Measurements from ENCODE around the gene AK9.

DNA sequence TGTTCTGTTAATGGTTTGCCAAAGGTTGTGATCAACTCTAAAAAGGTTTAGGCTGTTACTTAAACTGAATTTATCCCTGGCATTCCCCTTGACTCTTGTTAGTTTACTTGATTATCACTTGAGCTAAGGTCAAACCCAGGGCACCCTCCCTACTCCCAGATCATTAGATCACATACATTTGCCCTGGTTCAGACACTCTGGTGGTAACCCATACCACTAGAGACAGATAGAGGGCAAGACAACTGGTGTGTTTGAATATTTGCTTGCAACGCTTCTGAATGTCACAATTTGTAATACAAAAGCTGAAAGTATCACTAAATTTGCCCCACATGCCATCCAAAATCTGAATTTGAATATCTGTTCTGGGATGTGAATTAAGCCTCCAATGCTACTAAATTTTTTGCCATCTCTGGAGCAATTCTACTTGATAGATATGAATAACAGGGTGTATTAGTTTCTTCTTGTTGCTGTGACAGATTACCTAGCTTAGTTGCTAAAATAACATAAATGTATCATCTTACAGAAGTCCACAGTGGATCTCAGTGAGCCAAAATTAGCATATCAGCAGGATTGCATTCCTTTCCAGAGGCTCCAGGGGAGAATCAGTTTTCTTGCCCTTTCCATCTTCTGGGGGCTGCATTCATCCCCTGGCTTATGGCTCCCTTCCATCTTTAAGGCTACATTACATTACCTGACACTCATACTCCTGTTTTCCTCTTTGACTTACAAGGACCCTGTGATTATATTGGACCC lies 45.4 kb upstream of the AK9 start:
- no peak for TF ChIP-seq EZH2 (IDR thresholded peaks at IDR 0.05; ENCODE audit: borderline replicate concordance, low read length)
- TF ChIP-seq, protein P1, sequence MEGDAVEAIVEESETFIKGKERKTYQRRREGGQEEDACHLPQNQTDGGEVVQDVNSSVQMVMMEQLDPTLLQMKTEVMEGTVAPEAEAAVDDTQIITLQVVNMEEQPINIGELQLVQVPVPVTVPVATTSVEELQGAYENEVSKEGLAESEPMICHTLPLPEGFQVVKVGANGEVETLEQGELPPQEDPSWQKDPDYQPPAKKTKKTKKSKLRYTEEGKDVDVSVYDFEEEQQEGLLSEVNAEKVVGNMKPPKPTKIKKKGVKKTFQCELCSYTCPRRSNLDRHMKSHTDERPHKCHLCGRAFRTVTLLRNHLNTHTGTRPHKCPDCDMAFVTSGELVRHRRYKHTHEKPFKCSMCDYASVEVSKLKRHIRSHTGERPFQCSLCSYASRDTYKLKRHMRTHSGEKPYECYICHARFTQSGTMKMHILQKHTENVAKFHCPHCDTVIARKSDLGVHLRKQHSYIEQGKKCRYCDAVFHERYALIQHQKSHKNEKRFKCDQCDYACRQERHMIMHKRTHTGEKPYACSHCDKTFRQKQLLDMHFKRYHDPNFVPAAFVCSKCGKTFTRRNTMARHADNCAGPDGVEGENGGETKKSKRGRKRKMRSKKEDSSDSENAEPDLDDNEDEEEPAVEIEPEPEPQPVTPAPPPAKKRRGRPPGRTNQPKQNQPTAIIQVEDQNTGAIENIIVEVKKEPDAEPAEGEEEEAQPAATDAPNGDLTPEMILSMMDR (IDR thresholded peaks at IDR 0.05; ENCODE audit: low read length) = no peak
